Endothelial cell of umbilical vein (primary cell): ENCODE measurements around the gene LAP3. TPM values are rescaled to one million over a fixed set of nuclear protein-coding genes. Genes with fewer than 3 reads are reported as not detected.

ENCODE experiments used
- BruUV-seq: library from RNA; stranded (reverse); fragments of 400-500 nt; replicated peaks from 2 replicates; lab custom pipeline; 2021; lab: Mats Ljungman, UMichigan
- CTCF ChIA-PET: fragments of 300-600, 350-600 bp; sonication (Branson Sonifier 250); formaldehyde crosslinking; loops from one replicate; lab custom pipeline; 2021; ENCODE audit warnings: antibody characterized with exemption, inconsistent platforms; lab: Charles Lee
- POLR2A ChIA-PET: fragments of 300-600, 350-600 bp; sonication (Branson Sonifier 250); formaldehyde crosslinking; loops from one replicate; lab custom pipeline; 2021; ENCODE audit warnings: antibody characterized with exemption, inconsistent platforms; lab: Charles Lee
- DNase-seq: peaks from one replicate; pipeline ENCODE4 v3.0.0-alpha.2; 2011; ENCODE audit warnings: low read depth, low spot score
- FAIRE-seq: peaks from 2 replicates; lab custom pipeline; 2011; peaks lifted over from hg19 to GRCh38; lab: Jason Lieb, UNC
- H2AFZ ChIP-seq: 2 replicates; pipeline ENCODE4 v1.6.0; 2012; ENCODE audit warnings: low read depth, low read length, control low read depth, inconsistent platforms
- H3K27ac ChIP-seq: 2 replicates; pipeline ENCODE4 v1.5.1; 2011; ENCODE audit warnings: low read depth, mild to moderate bottlenecking, control low read depth, low read length, moderate library complexity; ENCODE audit not compliant: insufficient read depth
- H3K27me3 ChIP-seq, 2 experiments: 2 replicates each; pipeline versions ENCODE4 v1.6.0 to v1.6.1; 2011; ENCODE audit warnings: low read length in 2 of 2, mixed read lengths in 1 of 2; ENCODE audit not compliant: control insufficient read depth in 2 of 2, insufficient read depth in 2 of 2
- H3K36me3 ChIP-seq, 2 experiments: 2 replicates in 1 of 2; 3 replicates in 1 of 2; pipeline ENCODE4 v1.5.1; 2011; ENCODE audit warnings: low read length in 2 of 2, mild to moderate bottlenecking in 1 of 2, moderate library complexity in 1 of 2; ENCODE audit not compliant: control insufficient read depth in 2 of 2, insufficient read depth in 2 of 2; ENCODE audit errors: extremely low read depth in 1 of 2
- H3K4me1 ChIP-seq: 3 replicates; pipeline ENCODE4 v1.5.1; 2011; ENCODE audit warnings: mild to moderate bottlenecking, low read length; ENCODE audit not compliant: control insufficient read depth, insufficient read depth; ENCODE audit errors: extremely low read depth
- H3K4me2 ChIP-seq: 2 replicates; pipeline ENCODE4 v1.6.1; 2011; ENCODE audit warnings: low read length, control low read depth, mixed read lengths; ENCODE audit not compliant: insufficient read depth
- H3K4me3 ChIP-seq, 3 experiments: fragments of 200-600 bp in 1 of 3; sonication (generic), shearing (Covaris generic) in 1 of 3; replicated peaks in 1 of 3; 2 replicates each; pipeline ENCODE4 v1.5.1; 2011 to 2016; ENCODE audit warnings: control low read depth in 3 of 3, low read length in 3 of 3, mild to moderate bottlenecking in 2 of 3, inconsistent platforms in 1 of 3, low read depth in 1 of 3, moderate library complexity in 1 of 3; ENCODE audit not compliant: insufficient read depth in 1 of 3
- H3K79me2 ChIP-seq: 2 replicates; pipeline ENCODE4 v1.6.0; 2012; ENCODE audit warnings: low read length, inconsistent platforms; ENCODE audit not compliant: control insufficient read depth, insufficient read depth
- H3K9ac ChIP-seq: replicated peaks from 2 replicates; pipeline ENCODE3; 2011; ENCODE audit warnings: low read length, control low read depth; ENCODE audit not compliant: insufficient read depth; ENCODE audit errors: extremely low read depth
- H3K9me1 ChIP-seq: replicated peaks from 3 replicates; pipeline ENCODE4 v1.6.0; 2011; ENCODE audit warnings: mild to moderate bottlenecking, low read length; ENCODE audit not compliant: control insufficient read depth, insufficient read depth; ENCODE audit errors: extremely low read depth
- H3K9me3 ChIP-seq: replicated peaks from 2 replicates; pipeline ENCODE4 v1.5.1; 2012; ENCODE audit warnings: low read length, inconsistent platforms; ENCODE audit not compliant: control insufficient read depth, insufficient read depth
- H4K20me1 ChIP-seq: replicated peaks from 2 replicates; pipeline ENCODE3; 2011; ENCODE audit warnings: mild to moderate bottlenecking, low read length; ENCODE audit not compliant: control insufficient read depth, insufficient read depth; ENCODE audit errors: extremely low read depth
- EZH2 ChIP-seq: IDR thresholded peaks from 2 replicates; pipeline ENCODE4 v1.6.1; 2012; ENCODE audit warnings: borderline replicate concordance, low read depth, mild to moderate bottlenecking, moderate library complexity, low read length, inconsistent platforms; ENCODE audit not compliant: severe bottlenecking
- FOS ChIP-seq: IDR thresholded peaks from 2 replicates; pipeline ENCODE4 v1.6.1; 2011; ENCODE audit warnings: mild to moderate bottlenecking, low read length, moderate library complexity, borderline replicate concordance; ENCODE audit not compliant: insufficient read depth
- GATA2 ChIP-seq: IDR thresholded peaks from 2 replicates; pipeline ENCODE4 v1.7.0; 2011; ENCODE audit warnings: low read depth, mild to moderate bottlenecking, moderate library complexity, mixed read lengths, low read length; ENCODE audit not compliant: insufficient read length, insufficient read depth
- JUN ChIP-seq: IDR thresholded peaks from 2 replicates; pipeline ENCODE4 v1.6.1; 2011; ENCODE audit warnings: borderline replicate concordance, low read depth; ENCODE audit not compliant: insufficient read length, insufficient read depth
- MYC ChIP-seq: IDR thresholded peaks from one replicate; pipeline ENCODE4 v1.6.1; 2011; ENCODE audit warnings: mild to moderate bottlenecking, low read depth, low read length
- POLR2A ChIP-seq: IDR thresholded peaks from 2 replicates; pipeline ENCODE4 v1.6.1; 2012; ENCODE audit warnings: low read depth, mild to moderate bottlenecking, control low read depth, low read length
- POLR2AphosphoS5 ChIP-seq: IDR thresholded peaks from 2 replicates; pipeline ENCODE4 v1.6.1; 2012; ENCODE audit warnings: low read depth, mild to moderate bottlenecking, control low read depth, low read length, moderate library complexity; ENCODE audit not compliant: insufficient read depth
- dilution Hi-C: fragments of 300-500 bp; cut with MboI; formaldehyde crosslinking; loops from one replicate; pipeline ENCODE4 v1.15.0; 2019; ENCODE audit warnings: low sequenced_read_pairs; ENCODE audit not compliant: extremely low pct_ligation_motif_present
- intact Hi-C: fragments of 100-400 bp; cut with micrococcal nuclease; formaldehyde crosslinking; loops from one replicate; pipeline ENCODE4 v1.10.0; 2022
- polyA plus RNA-seq, 4 experiments: library from polyadenylated mRNA; depleted of rRNA in 3 of 4; stranded (reverse) in 3 of 4; unstranded in 1 of 4; fragments of >200 nt; gene quantifications; 2 replicates each; pipeline versions ENCODE4 v1.2.1 to v1.2.3, GENCODE V29; 2011 to 2012; ENCODE audit warnings: missing spikeins in 1 of 4
- total RNA-seq: library from RNA; stranded (reverse); gene quantifications from 2 replicates; pipeline ENCODE4 v1.2.3, GENCODE V29; 2021
- TF ChIP-seq, protein P1 (sequence below), 2 donors: IDR thresholded peaks; 1 replicate in 1 of 2; 2 replicates in 1 of 2; pipeline ENCODE4 v1.5.1; 2011; ENCODE audit warnings: low read length in 2 of 2, mild to moderate bottlenecking in 2 of 2, moderate library complexity in 2 of 2, control low read depth in 1 of 2, inconsistent platforms in 1 of 2, low read depth in 1 of 2; ENCODE audit not compliant: insufficient read depth in 1 of 2; ENCODE audit errors: extremely low read depth in 1 of 2
- TF ChIP-seq, protein P2 (sequence below): IDR thresholded peaks from 2 replicates; pipeline ENCODE4 v1.6.1; 2011; ENCODE audit not compliant: insufficient read depth, insufficient read length

LAP3 gene
- total and polyA plus RNA-seq, 2 donors (not counting 3 experiments of a cell fraction or from before 2014, with no cell fraction given) = 82.4 to 94.8 TPM

DNA sequence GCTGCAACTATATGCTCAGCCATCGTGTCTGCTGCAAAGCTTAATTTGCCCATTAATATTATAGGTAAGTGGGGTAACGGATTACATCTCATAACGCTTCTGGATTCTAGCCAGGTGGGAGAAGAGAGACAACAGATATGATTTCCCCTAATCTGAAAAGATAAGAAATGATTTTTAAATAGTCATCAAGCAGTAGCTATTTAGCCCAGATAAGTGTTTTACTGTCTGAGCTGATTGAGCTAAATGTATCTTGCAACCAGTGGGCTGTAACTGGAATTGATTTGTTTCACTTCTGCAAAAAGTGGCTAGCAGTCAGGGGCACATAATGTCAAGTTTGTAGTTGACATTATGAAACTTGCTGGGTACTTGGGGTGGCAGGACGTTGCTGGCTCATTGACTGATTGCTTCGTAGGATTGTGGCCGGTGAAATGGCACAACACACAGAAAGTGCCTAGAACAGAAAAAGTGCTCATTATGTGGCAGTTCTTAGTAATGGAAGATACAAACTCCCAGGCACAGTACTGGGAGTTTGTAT, 18.5 kb downstream of the LAP3 start:
- no peak overlapping the region for H2AFZ ChIP-seq
- TF ChIP-seq GATA2 (no peak), POLR2A (no peak), FOS (no peak), MYC (no peak), JUN (no peak), POLR2AphosphoS5 (no peak), EZH2 (no peak)
- TF ChIP-seq, protein P1, sequence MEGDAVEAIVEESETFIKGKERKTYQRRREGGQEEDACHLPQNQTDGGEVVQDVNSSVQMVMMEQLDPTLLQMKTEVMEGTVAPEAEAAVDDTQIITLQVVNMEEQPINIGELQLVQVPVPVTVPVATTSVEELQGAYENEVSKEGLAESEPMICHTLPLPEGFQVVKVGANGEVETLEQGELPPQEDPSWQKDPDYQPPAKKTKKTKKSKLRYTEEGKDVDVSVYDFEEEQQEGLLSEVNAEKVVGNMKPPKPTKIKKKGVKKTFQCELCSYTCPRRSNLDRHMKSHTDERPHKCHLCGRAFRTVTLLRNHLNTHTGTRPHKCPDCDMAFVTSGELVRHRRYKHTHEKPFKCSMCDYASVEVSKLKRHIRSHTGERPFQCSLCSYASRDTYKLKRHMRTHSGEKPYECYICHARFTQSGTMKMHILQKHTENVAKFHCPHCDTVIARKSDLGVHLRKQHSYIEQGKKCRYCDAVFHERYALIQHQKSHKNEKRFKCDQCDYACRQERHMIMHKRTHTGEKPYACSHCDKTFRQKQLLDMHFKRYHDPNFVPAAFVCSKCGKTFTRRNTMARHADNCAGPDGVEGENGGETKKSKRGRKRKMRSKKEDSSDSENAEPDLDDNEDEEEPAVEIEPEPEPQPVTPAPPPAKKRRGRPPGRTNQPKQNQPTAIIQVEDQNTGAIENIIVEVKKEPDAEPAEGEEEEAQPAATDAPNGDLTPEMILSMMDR (IDR thresholded peaks at IDR 0.05; ENCODE audit: extremely low read depth in 1 of 2, insufficient read depth in 1 of 2, low read depth in 1 of 2, low read length in 2 of 2) = no peak
- TF ChIP-seq, protein P2, sequence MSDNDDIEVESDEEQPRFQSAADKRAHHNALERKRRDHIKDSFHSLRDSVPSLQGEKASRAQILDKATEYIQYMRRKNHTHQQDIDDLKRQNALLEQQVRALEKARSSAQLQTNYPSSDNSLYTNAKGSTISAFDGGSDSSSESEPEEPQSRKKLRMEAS = no peak
- H3K9ac ChIP-seq = no peak overlapping the region
- FAIRE-seq (no peak), DNase-seq (no peak)
- no peaks in the 10 kb centered on the region for H3K4me1 ChIP-seq
- peaks cover 13 to 53% of the 10 kb centered on the region in 2 experiments for H3K36me3 ChIP-seq
- no peak overlapping the region for H3K27ac ChIP-seq
- intact Hi-C loops (loop anchor here (2.0 kb wide), 1 partner anchor 15 kb away; no protein-coding TSS in a partner anchor), dilution Hi-C loops (no loop called here)
- H3K9me3 ChIP-seq = no peaks in the 10 kb centered on the region
- no peaks in the 10 kb centered on the region for H3K79me2 ChIP-seq
- H3K4me3 ChIP-seq = no peak overlapping the region
- no peaks in the 10 kb centered on the region for H3K9me1 ChIP-seq
- no peaks in the 10 kb centered on the region for H4K20me1 ChIP-seq
- H3K27me3 ChIP-seq = no peaks in the 10 kb centered on the region
- ChIA-PET CTCF (no interaction called here), POLR2A (no interaction called here)
- H3K4me2 ChIP-seq = no peak overlapping the region
- BruUV-seq = no TSS peak
